NCI-H526 (cell line): ENCODE measurements around the gene SLC23A3.

Experiments
- DNase-seq, 2 experiments: peaks; one replicate each; lab custom pipeline; 2025; lab: John Stamatoyannopoulos, UW

SLC23A3 gene

GRCh38 chr2:219169930-219170654 lies at the start of gene SLC23A3:
TSS of gene SLC23A3 (minus strand) at chr2:219170029. CDS start at chr2:219169984, 45 bp downstream.
- DNase-seq = no peak

GRCh38 chr2:219218732-219219701 lies 49.2 kb upstream of the SLC23A3 start, which contains the start of gene ABCB6:
TSS of gene ABCB6 (minus strand) at chr2:219218958. CDS start at chr2:219218673, 285 bp downstream.
- DNase-seq = peak; percentile 92 to 98

- peak; percentile 66 to 78 for DNase-seq
Observed at GRCh38 chr2:219218217-219218731, 48.4 kb upstream of the SLC23A3 start.

- DNase-seq = no peak
Observed at GRCh38 chr2:219216535-219216915, 46.7 kb upstream of the SLC23A3 start.

GRCh38 chr2:219215871-219216534 lies 46.2 kb upstream of the SLC23A3 start:
- no peak for DNase-seq

GRCh38 chr2:219214786-219215185 lies 45.0 kb upstream of the SLC23A3 start:
- DNase-seq = no peak

GRCh38 chr2:219214141-219214540 lies 44.3 kb upstream of the SLC23A3 start:
- DNase-seq = no peak

- no peak for DNase-seq
Observed at GRCh38 chr2:219213486-219214071, 43.8 kb upstream of the SLC23A3 start.

GRCh38 chr2:219213026-219213415 lies 43.2 kb upstream of the SLC23A3 start:
- no peak for DNase-seq

GRCh38 chr2:219210886-219211362 lies 41.1 kb upstream of the SLC23A3 start:
- no peak for DNase-seq

GRCh38 chr2:219210196-219210885 lies 40.5 kb upstream of the SLC23A3 start:
- DNase-seq = no peak

GRCh38 chr2:219209236-219210195 lies 39.7 kb upstream of the SLC23A3 start:
- DNase-seq = no peak

- no peak for DNase-seq
Observed at GRCh38 chr2:219207884-219208740, 38.3 kb upstream of the SLC23A3 start.

GRCh38 chr2:219207134-219207883 lies 37.5 kb upstream of the SLC23A3 start:
- no peak for DNase-seq

GRCh38 chr2:219206328-219207133 lies 36.7 kb upstream of the SLC23A3 start, which contains the start of gene ZFAND2B:
TSS of gene ZFAND2B (plus strand) at chr2:219206782. CDS start at chr2:219206988, 206 bp downstream.
- DNase-seq = peak; percentile 85 to 98

- no peak for DNase-seq
Observed at GRCh38 chr2:219205981-219206327, 36.1 kb upstream of the SLC23A3 start.

- DNase-seq = no peak
Observed at GRCh38 chr2:219205165-219205538, 35.3 kb upstream of the SLC23A3 start.
